Skeletal muscle tissue (tissue), 4 donors: ENCODE data around the gene EXOC3L1. TPM values are rescaled to one million over a fixed set of nuclear protein-coding genes. Genes with fewer than 3 reads are reported as not detected.

Experiments used
- H3K27ac ChIP-seq: one replicate; pipeline ENCODE4 v1.7.0; 2013; ENCODE audit warnings: mild to moderate bottlenecking, low read depth, low read length, inconsistent platforms
- H3K27me3 ChIP-seq, 3 donors: one replicate each; pipeline ENCODE4 v1.7.0; 2013; ENCODE audit warnings: low read length in 3 of 3; ENCODE audit not compliant: control insufficient read depth in 3 of 3, insufficient read depth in 3 of 3
- H3K36me3 ChIP-seq, 3 donors: one replicate each; pipeline ENCODE4 v1.7.0; 2013; ENCODE audit warnings: low read length in 3 of 3; ENCODE audit not compliant: control insufficient read depth in 3 of 3, insufficient read depth in 3 of 3
- H3K4me1 ChIP-seq, 3 donors: one replicate each; pipeline ENCODE4 v1.7.0; 2013; ENCODE audit warnings: low read length in 3 of 3, mild to moderate bottlenecking in 3 of 3; ENCODE audit not compliant: control insufficient read depth in 3 of 3, insufficient read depth in 3 of 3
- H3K4me3 ChIP-seq, 3 donors: one replicate each; pipeline ENCODE4 v1.7.0; 2013; ENCODE audit warnings: low read length in 3 of 3
- H3K9ac ChIP-seq, 3 donors: one replicate each; pipeline ENCODE4 v1.7.0; 2013; ENCODE audit warnings: low read length in 3 of 3, mild to moderate bottlenecking in 3 of 3, moderate library complexity in 2 of 3, low read depth in 1 of 3
- H3K9me3 ChIP-seq, 3 donors: one replicate each; pipeline ENCODE4 v1.7.0; 2013; ENCODE audit warnings: low read length in 3 of 3; ENCODE audit not compliant: control insufficient read depth in 3 of 3
- total RNA-seq: library from RNA; depleted of rRNA; stranded (reverse); fragments of >200 nt; gene quantifications from one replicate; pipeline ENCODE4 v1.2.3, GENCODE V29; 2014
- donor health status: Osteomylitis.

Gene EXOC3L1
- total RNA-seq, 1 donor from 2014 or later, result 5.2 TPM

- Histone ChIP-seq H3K9ac (peak within 1 kb of the TSS in 1 of 3 donors; percentile 8), H3K27ac (no peak within 1 kb of the TSS), H3K4me3 (no peak within 1 kb of the TSS), H3K9me3 (no peaks in the 10 kb centered on the region), H3K4me1 (peaks cover 9 to 16% (median 10%) of the 10 kb centered on the region in 3 donors), H3K36me3 (peaks cover 47 to 56% (median 49%) of the 10 kb centered on the region in 3 donors), H3K27me3 (no peaks in the 10 kb centered on the region)
Measured at GRCh38 chr16:67199011-67199807, 9.3 kb upstream of the EXOC3L1 start, which contains the start of gene ELMO3. Gene ELMO3 (plus strand): TSS chr16:67199131. CDS start chr16:67199327, 196 bp downstream.

GRCh38 chr16:67198238-67198734 lies 8.3 kb upstream of the EXOC3L1 start:
- H3K4me1 ChIP-seq, result peaks cover 18 to 23% (median 18%) of the 10 kb centered on the region in 3 donors
- no peak overlapping the region for H3K27ac ChIP-seq
- H3K36me3 ChIP-seq, result peaks cover 49 to 53% (median 50%) of the 10 kb centered on the region in 3 donors
- no peaks in the 10 kb centered on the region for H3K27me3 ChIP-seq
- peak overlapping the region in 1 of 3 donors; percentile 8 for H3K9ac ChIP-seq
- no peaks in the 10 kb centered on the region for H3K9me3 ChIP-seq
- H3K4me3 ChIP-seq, result no peak overlapping the region

- Histone ChIP-seq H3K27ac (no peak overlapping the region), H3K4me1 (peaks cover 24 to 29% (median 24%) of the 10 kb centered on the region in 3 donors), H3K27me3 (no peaks in the 10 kb centered on the region), H3K4me3 (no peak overlapping the region), H3K9me3 (no peaks in the 10 kb centered on the region), H3K36me3 (peaks cover 49 to 56% (median 52%) of the 10 kb centered on the region in 3 donors), H3K9ac (peak overlapping the region in 1 of 3 donors; percentile 8)
Measured at GRCh38 chr16:67197704-67198103, 7.8 kb upstream of the EXOC3L1 start.

- H3K27me3 ChIP-seq, result no peaks in the 10 kb centered on the region
- no peak overlapping the region for H3K27ac ChIP-seq
- no peaks in the 10 kb centered on the region for H3K9me3 ChIP-seq
- H3K36me3 ChIP-seq, result peaks cover 49 to 52% (median 51%) of the 10 kb centered on the region in 3 donors
- H3K4me3 ChIP-seq, result no peak overlapping the region
- H3K9ac ChIP-seq, result peak overlapping the region in 1 of 3 donors; percentile 45
- peaks cover 27 to 34% (median 29%) of the 10 kb centered on the region in 3 donors for H3K4me1 ChIP-seq
Measured at GRCh38 chr16:67196881-67197280, 6.9 kb upstream of the EXOC3L1 start.

- H3K9ac ChIP-seq, result no peak overlapping the region
- H3K4me3 ChIP-seq, result no peak overlapping the region
- no peak overlapping the region for H3K27ac ChIP-seq
- no peaks in the 10 kb centered on the region for H3K27me3 ChIP-seq
- H3K4me1 ChIP-seq, result peaks cover 34 to 41% (median 35%) of the 10 kb centered on the region in 3 donors
- no peaks in the 10 kb centered on the region for H3K9me3 ChIP-seq
- peaks cover 44 to 48% (median 47%) of the 10 kb centered on the region in 3 donors for H3K36me3 ChIP-seq
Measured at GRCh38 chr16:67195676-67196075, 5.7 kb upstream of the EXOC3L1 start.

GRCh38 chr16:67194260-67194659 lies 4.3 kb upstream of the EXOC3L1 start:
- H3K9me3 ChIP-seq, result no peaks in the 10 kb centered on the region
- H3K4me3 ChIP-seq, result no peak overlapping the region
- H3K27ac ChIP-seq, result no peak overlapping the region
- peaks cover 34 to 41% (median 35%) of the 10 kb centered on the region in 3 donors for H3K4me1 ChIP-seq
- peak overlapping the region in 1 of 3 donors; percentile 94 for H3K9ac ChIP-seq
- peaks cover 44 to 48% (median 47%) of the 10 kb centered on the region in 3 donors for H3K36me3 ChIP-seq
- H3K27me3 ChIP-seq, result no peaks in the 10 kb centered on the region

GRCh38 chr16:67193536-67193935 lies 3.6 kb upstream of the EXOC3L1 start:
- Histone ChIP-seq H3K4me3 (peak overlapping the region in 2 of 3 donors; percentile 97), H3K9me3 (no peaks in the 10 kb centered on the region), H3K9ac (peak overlapping the region; percentile 94 to 95 (median 95)), H3K36me3 (peaks cover 43 to 48% (median 47%) of the 10 kb centered on the region in 3 donors), H3K4me1 (peaks cover 33 to 41% (median 34%) of the 10 kb centered on the region in 3 donors), H3K27ac (no peak overlapping the region), H3K27me3 (no peaks in the 10 kb centered on the region)

- H3K9me3 ChIP-seq, result no peaks in the 10 kb centered on the region
- H3K27ac ChIP-seq, result no peak overlapping the region
- H3K4me3 ChIP-seq, result peak overlapping the region; percentile 95 to 97 (median 97)
- no peaks in the 10 kb centered on the region for H3K27me3 ChIP-seq
- peaks cover 27 to 34% (median 32%) of the 10 kb centered on the region in 3 donors for H3K4me1 ChIP-seq
- H3K36me3 ChIP-seq, result peaks cover 36 to 45% (median 42%) of the 10 kb centered on the region in 3 donors
- H3K9ac ChIP-seq, result peak overlapping the region; percentile 94 to 95 (median 95)
Measured at GRCh38 chr16:67192781-67193361, 2.9 kb upstream of the EXOC3L1 start.

- no peaks in the 10 kb centered on the region for H3K27me3 ChIP-seq
Measured at GRCh38 chr16:67191995-67192681, 2.2 kb upstream of the EXOC3L1 start, which contains the start of gene E2F4. Gene E2F4 (plus strand): TSS chr16:67192155. CDS start chr16:67192228, 73 bp downstream.

More at GRCh38 chr16:67191995-67192681, 2.2 kb upstream of the EXOC3L1 start, which contains the start of gene E2F4:
- Histone ChIP-seq H3K4me1 (peaks cover 25 to 27% (median 26%) of the 10 kb centered on the region in 3 donors), H3K36me3 (peaks cover 29 to 38% (median 35%) of the 10 kb centered on the region in 3 donors), H3K9me3 (no peaks in the 10 kb centered on the region), H3K27ac (peak within 1 kb of the TSS; percentile 70), H3K4me3 (peak within 1 kb of the TSS; percentile 95 to 97 (median 97)), H3K9ac (peak within 1 kb of the TSS; percentile 94 to 95 (median 95))
